Left lobe of liver (tissue), 2 donors: Measurements from ENCODE around the gene CNGA1. TPM values are rescaled to one million over a fixed set of nuclear protein-coding genes. Genes with fewer than 3 reads are reported as not detected.
"Not testable (repeated sequence)": the region's sequence is repeated elsewhere in the genome, so short reads cannot be mapped to it uniquely, and the experiment has no call there.

Experiments
- ATAC-seq: fragments of 200-7000 bp; cut with Tn5 transposase; one replicate; pipeline ENCODE4 v1.9.1; 2020; ENCODE audit warnings: mild to moderate bottlenecking, moderate library complexity
- DNase-seq: peaks from one replicate; pipeline ENCODE4 v3.0.0-alpha.2; 2020; ENCODE audit warnings: low spot score
- total RNA-seq: library from RNA; stranded (reverse); gene quantifications from one replicate; pipeline ENCODE4 v1.2.1, GENCODE V29; 2021
- donor health status: DM: no; HTN: no; CAD: no; lungs with moderate emphysema.
- donor health status: DM: no; HTN: yes; CAD: no.

CNGA1 gene
- total RNA-seq, 1 donor from 2014 or later: 13.7 TPM

GRCh38 chr4:48031802-48032525 is 15.5 kb upstream of the CNGA1 start:
- DNase-seq: no peak
- ATAC-seq: peak; percentile 82

- DNase-seq (no peak), ATAC-seq (no peak)
Measured at GRCh38 chr4:48030470-48030869, 14.0 kb upstream of the CNGA1 start.

- no peak for ATAC-seq
- no peak for DNase-seq
Measured at GRCh38 chr4:48028696-48029095, 12.2 kb upstream of the CNGA1 start.

GRCh38 chr4:48027653-48028052 is 11.2 kb upstream of the CNGA1 start:
- ATAC-seq (no peak), DNase-seq (no peak)

GRCh38 chr4:48025005-48025404 is 8.5 kb upstream of the CNGA1 start:
- DNase-seq (no peak), ATAC-seq (no peak)

GRCh38 chr4:48024522-48024921 is 8.0 kb upstream of the CNGA1 start:
- no peak for DNase-seq
- no peak for ATAC-seq

GRCh38 chr4:48022192-48022799 is 5.8 kb upstream of the CNGA1 start:
- DNase-seq: no peak
- no peak for ATAC-seq

GRCh38 chr4:48021100-48021499 is 4.6 kb upstream of the CNGA1 start:
- DNase-seq (no peak), ATAC-seq (no peak)

GRCh38 chr4:48018112-48018511 is 1.6 kb upstream of the CNGA1 start:
- DNase-seq: no peak
- no peak for ATAC-seq

- ATAC-seq (peak; percentile 6), DNase-seq (peak; percentile 51)
Measured at GRCh38 chr4:48017108-48017571, 659 bp upstream of the CNGA1 start.

GRCh38 chr4:48015678-48016077 is 803 bp downstream of the CNGA1 start:
- ATAC-seq (peak; percentile 45), DNase-seq (peak; percentile 66)

- DNase-seq (no peak), ATAC-seq (no peak)
Measured at GRCh38 chr4:48015216-48015615, 1.3 kb downstream of the CNGA1 start.

- ATAC-seq (no peak), DNase-seq (no peak)
Measured at GRCh38 chr4:48012824-48013223, 3.7 kb downstream of the CNGA1 start.

- DNase-seq: no peak
Measured at GRCh38 chr4:48011722-48012121, 4.8 kb downstream of the CNGA1 start.

GRCh38 chr4:48010906-48011305 is 5.6 kb downstream of the CNGA1 start:
- ATAC-seq, DNase-seq: not testable (repeated sequence)

More at GRCh38 chr4:48011722-48012121, 4.8 kb downstream of the CNGA1 start:
- no peak for ATAC-seq

GRCh38 chr4:48008021-48008596 is 8.4 kb downstream of the CNGA1 start:
- DNase-seq (no peak), ATAC-seq (no peak)

- DNase-seq (no peak), ATAC-seq (no peak)
Measured at GRCh38 chr4:48005781-48006180, 10.7 kb downstream of the CNGA1 start.

GRCh38 chr4:48003568-48003967 is 12.9 kb downstream of the CNGA1 start:
- ATAC-seq: not testable (repeated sequence)
- DNase-seq: peak; percentile 66

- peak; percentile 72 for ATAC-seq
- no peak for DNase-seq
Measured at GRCh38 chr4:48002267-48002666, 14.2 kb downstream of the CNGA1 start.

- ATAC-seq: no peak
- DNase-seq: no peak
Measured at GRCh38 chr4:47996021-47996420, 20.5 kb downstream of the CNGA1 start.

GRCh38 chr4:47992475-47992874 is 24.0 kb downstream of the CNGA1 start:
- not testable (repeated sequence) for ATAC-seq

GRCh38 chr4:47990145-47990544 is 26.3 kb downstream of the CNGA1 start:
- no peak for DNase-seq
- ATAC-seq: no peak

More at GRCh38 chr4:47992475-47992874, 24.0 kb downstream of the CNGA1 start:
- DNase-seq: not testable (repeated sequence)
